GM19455 (cell line): ENCODE results near the gene ZNF529.
"Not testable (repeated sequence)": the region's sequence is repeated elsewhere in the genome, so short reads cannot be mapped to it uniquely, and the experiment has no call there.

Experiments used
- ATAC-seq: cut with Tn5 transposase; IDR thresholded peaks from one replicate; pipeline ENCODE4 v1.9.1; 2021; ENCODE audit not compliant: unreplicated experiment

ZNF529 gene

GRCh38 chr19:36573020-36573894 lies at the start of gene ZNF529:
Gene ZNF529 (minus strand): TSS chr19:36573292. CDS start chr19:36572346, 946 bp downstream.
- peak; percentile 88 for ATAC-seq

GRCh38 chr19:36605877-36606478 lies 32.9 kb upstream of the ZNF529 start:
- ATAC-seq: no peak

GRCh38 chr19:36605101-36605876 lies 32.2 kb upstream of the ZNF529 start, which contains the start of gene ZNF382:
Gene ZNF382 (plus strand): TSS chr19:36605313. CDS start chr19:36609915, 4,602 bp downstream.
- peak; percentile 75 for ATAC-seq

GRCh38 chr19:36604656-36605100 lies 31.6 kb upstream of the ZNF529 start:
- ATAC-seq: peak; percentile 85

DNA sequence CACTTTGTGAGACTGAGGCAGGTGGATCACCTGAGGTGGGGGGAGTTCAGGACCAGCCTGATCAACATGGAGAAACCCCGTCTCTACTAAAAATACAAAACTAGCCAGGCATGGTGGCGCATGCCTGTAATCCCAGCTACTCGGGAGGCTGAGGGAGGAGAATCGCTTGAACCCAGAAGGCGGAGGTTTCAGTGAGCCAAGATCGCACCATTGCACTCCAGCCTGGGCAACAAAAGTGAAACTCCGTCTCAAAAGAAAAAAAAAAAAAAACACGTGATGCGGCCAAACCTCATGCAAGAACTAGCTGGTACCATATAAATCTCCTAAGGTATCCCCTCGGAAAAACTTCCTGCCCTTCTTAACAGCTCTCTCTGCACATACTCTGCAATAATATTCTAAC lies 29.6 kb upstream of the ZNF529 start:
- not testable (repeated sequence) for ATAC-seq

DNA sequence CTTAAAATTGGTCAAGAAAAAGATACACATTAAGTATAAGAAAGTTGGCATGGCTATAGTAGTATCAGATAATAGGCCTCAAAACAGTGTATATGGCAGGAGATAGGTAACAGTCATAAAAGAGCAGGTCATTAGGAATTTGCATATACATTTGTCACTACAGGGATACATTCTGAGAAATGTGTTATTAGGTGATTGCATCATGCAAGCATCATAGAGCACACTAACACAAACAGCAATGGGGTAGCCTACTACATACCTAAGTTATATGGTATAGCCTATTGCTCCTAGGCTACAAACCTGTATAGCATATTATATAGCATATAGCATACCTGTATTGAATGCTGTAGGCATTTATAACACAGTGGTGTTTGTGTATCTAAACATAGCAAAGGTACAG lies 6.2 kb upstream of the ZNF529 start:
- no peak for ATAC-seq

GRCh38 chr19:36577271-36577996 lies 4.3 kb upstream of the ZNF529 start:
- no peak for ATAC-seq

DNA sequence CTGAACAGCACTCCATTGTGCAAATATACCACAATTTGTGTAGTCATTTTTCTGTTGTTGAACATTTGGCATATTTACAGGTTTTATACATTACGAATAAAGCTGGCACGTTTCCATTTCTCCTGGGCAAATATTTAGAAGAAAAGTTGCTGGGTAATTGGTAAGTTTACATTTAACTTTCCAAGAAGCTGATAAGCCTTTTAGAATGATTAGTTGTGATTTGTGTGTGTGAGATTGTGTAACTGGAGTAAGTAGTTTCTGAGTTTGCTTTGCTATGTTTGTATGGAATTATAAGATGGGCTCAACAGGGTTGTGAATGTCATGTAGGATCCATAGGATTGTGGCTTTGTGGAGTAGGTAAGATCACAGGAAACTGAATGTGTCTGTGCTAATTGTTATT lies 1.6 kb upstream of the ZNF529 start:
- no peak for ATAC-seq

DNA sequence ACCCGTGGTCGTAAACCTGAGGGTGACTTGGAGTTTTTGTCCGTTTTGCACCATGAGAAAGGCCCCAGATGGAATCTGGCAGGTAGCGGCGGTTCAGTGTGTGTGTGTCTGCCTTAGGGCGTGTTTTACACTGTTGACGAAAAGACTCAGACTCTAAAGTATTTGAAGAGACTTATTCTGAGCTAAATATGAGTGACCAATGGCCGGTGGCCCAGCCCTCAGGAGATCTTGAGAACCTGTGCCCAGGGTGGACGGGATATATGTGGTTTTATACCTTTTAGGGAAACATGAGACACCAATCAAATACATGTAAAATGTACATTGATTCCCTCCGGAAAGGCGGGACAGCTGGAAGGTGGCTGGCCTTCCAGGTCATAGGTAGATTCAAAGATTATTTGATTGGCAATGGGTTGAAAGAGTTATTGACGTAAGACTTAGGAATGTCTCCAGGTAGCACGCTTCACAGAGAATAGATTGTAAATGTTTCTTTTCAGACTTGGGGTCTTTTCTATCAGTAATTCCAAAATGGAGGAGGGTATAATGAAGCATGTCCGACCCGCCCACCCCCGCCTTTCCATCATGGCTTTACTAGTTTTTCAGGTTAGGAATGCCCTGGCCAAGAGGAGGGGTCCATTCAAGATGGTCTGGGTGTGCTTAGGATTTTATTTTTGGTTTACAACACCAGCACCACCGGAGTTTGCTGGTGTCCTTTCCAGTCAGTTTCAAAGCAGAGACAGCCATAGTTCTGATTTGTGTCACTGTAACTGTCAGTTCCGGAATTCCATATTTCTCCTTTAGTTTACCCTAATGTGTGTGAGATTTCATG lies 1.0 kb upstream of the ZNF529 start:
- ATAC-seq: no peak

- no peak for ATAC-seq
Measured at GRCh38 chr19:36572593-36573019, 486 bp downstream of the ZNF529 start.

DNA sequence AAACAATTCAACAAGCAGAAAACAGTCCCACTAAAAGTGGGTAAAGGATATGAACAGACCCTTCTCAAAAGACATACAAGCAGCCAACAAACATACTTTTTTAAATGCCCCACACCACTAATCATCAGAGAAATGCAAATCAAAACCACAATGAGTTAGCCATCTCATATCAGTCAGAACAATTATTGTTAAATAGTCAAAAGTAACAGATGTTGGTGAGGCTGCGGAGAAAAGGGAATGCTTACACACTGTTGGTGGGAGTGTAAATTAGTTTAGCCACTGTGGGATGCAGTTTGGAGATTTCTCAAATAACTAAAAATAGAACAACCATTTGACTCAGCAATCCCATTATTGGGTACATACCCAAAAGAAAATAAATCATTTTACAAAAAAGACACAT lies 8.7 kb downstream of the ZNF529 start:
- no peak for ATAC-seq

DNA sequence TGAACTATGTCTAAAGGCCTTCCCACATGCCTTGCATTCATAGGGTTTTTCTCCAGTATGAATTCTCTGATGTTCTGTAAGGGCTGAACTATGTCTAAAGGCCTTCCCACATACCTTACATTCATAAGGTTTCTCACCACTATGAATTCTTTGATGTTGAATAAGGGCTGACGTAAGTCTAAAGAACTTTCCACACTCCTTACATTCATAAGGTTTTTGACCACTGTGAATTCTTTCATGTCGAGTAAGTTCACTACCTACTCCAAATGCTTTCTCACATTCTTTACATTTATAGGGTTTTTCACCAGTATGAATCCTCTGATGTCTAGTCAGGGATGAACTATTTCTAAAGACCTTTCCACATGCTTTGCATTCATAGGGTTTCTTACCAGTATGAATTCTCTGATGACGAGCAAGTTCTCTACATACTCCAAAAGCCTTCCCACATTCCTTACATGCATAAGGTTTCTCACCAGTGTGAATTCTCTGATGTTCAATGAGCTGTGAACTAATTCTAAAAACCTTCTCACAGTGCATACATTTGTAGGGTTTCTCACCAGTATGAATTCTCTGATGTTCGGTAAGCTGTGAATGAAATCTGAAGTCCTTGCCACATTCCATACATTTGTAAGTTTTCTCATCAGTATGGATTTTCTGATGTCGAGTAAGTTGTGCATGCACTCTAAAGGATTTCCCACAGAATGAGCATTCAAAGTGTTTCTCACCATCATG lies 25.9 kb downstream of the ZNF529 start:
- no peak for ATAC-seq

GRCh38 chr19:36528921-36529518 lies 44.1 kb downstream of the ZNF529 start:
- ATAC-seq: peak; percentile 18

GRCh38 chr19:36528194-36528920 lies 44.7 kb downstream of the ZNF529 start, which contains the start of gene ZNF260:
Gene ZNF260 (minus strand): TSS chr19:36528271. CDS start chr19:36515238, 13,033 bp downstream.
- peak; percentile 82 for ATAC-seq

GRCh38 chr19:36527873-36528193 lies 45.3 kb downstream of the ZNF529 start:
- peak; percentile 15 for ATAC-seq

- no peak for ATAC-seq
Measured at GRCh38 chr19:36527341-36527740, 45.8 kb downstream of the ZNF529 start.

- ATAC-seq: no peak
Measured at GRCh38 chr19:36526581-36526980, 46.5 kb downstream of the ZNF529 start.

GRCh38 chr19:36524617-36525016 lies 48.5 kb downstream of the ZNF529 start:
- ATAC-seq: no peak
